ENCODE data around the gene MARCHF9. TPM values are rescaled to one million over a fixed set of nuclear protein-coding genes. Genes with fewer than 3 reads are reported as not detected.

The MARCHF9 gene
- polyA plus RNA-seq, 1 of the 3 experiments (the other 2 are of a cell fraction): 24.2 TPM

- H3K27me3 ChIP-seq (ENCODE audit: insufficient read depth): no peaks in the 10 kb centered on the region
- no peak overlapping the region for H3K4me2 ChIP-seq
- no peak overlapping the region for H2AFZ ChIP-seq (ENCODE audit: low read depth)
- no peak for TF ChIP-seq RAD21 (IDR thresholded peaks at IDR 0.05; ENCODE audit: low read length)
- TF ChIP-seq TAF1 (IDR thresholded peaks at IDR 0.05; ENCODE audit: borderline replicate concordance, low read depth, low read length): no peak
- ChIA-PET CTCF (interaction anchor here (1.3 to 12.0 kb wide), 3 partner anchors 15 to 108 kb away, joined by 3 to 96 read pairs (median 17); partner anchors contain the start of genes AVIL and TSFM), POLR2A (no interaction called here)
- no peak overlapping the region for H3K9ac ChIP-seq
- no peaks in the 10 kb centered on the region for H3K9me2 ChIP-seq
- H4K20me1 ChIP-seq (ENCODE audit: insufficient read depth): no peaks in the 10 kb centered on the region
- H3K4me1 ChIP-seq (ENCODE audit: control insufficient read depth in 1 of 2, insufficient read depth in 2 of 2, low read depth in 1 of 2, low read length in 1 of 2): peaks cover 0 to 6% of the 10 kb centered on the region in 2 experiments; a peak in 2 of 4 replicates
- 100% methylated on average over 1 of the region's 1 CpG for WGBS (ENCODE audit: low lambda C conversion rate)
- no peak overlapping the region; a peak in 1 of 4 replicates for H3K27ac ChIP-seq (ENCODE audit: low read depth in 2 of 2, low read length in 1 of 2)
- H3K9me3 ChIP-seq: no peaks in the 10 kb centered on the region
- peaks cover 45 to 65% of the 10 kb centered on the region in 2 experiments for H3K36me3 ChIP-seq (replicated peaks in 1 of 2; ENCODE audit: control insufficient read depth in 1 of 2, insufficient read depth in 2 of 2, low read length in 1 of 2)
- no peak for DNase-seq
- peaks cover 18% of the 10 kb centered on the region; the same call in 1 of the 2 replicates for H3K79me2 ChIP-seq (ENCODE audit: insufficient read depth)
- peaks cover 22% of the 10 kb centered on the region for H3F3A ChIP-seq (replicated peaks; ENCODE audit: insufficient read depth)
- no peak overlapping the region for H3K4me3 ChIP-seq (ENCODE audit: low read depth in 2 of 2, low read length in 1 of 2)
These were observed 43.0 kb downstream of the MARCHF9 start for GRCh38 chr12:57797933-57798332.

GRCh38 chr12:57800965-57801364 is 46.1 kb downstream of the MARCHF9 start:
- H3K4me2 ChIP-seq: no peak overlapping the region
- no peak for TF ChIP-seq NFIC (IDR thresholded peaks at IDR 0.05; ENCODE audit: borderline replicate concordance)
- TF ChIP-seq FOXM1 (IDR thresholded peaks at IDR 0.05; ENCODE audit: low read depth): no peak
- no peak for TF ChIP-seq CHD2 (IDR thresholded peaks at IDR 0.05; ENCODE audit: low read length, partially characterized antibody)
- no peak for TF ChIP-seq FOSL2 (IDR thresholded peaks at IDR 0.05; ENCODE audit: borderline replicate concordance, low read depth)
- TF ChIP-seq TAF1 (IDR thresholded peaks at IDR 0.05; ENCODE audit: borderline replicate concordance, low read depth, low read length): no peak
- TF ChIP-seq REST (IDR thresholded peaks at IDR 0.05; ENCODE audit: low read depth, low read length): no peak
- no peak for TF ChIP-seq MEF2A (IDR thresholded peaks at IDR 0.05; ENCODE audit: borderline replicate concordance, low read depth)
- TF ChIP-seq ELF1 (IDR thresholded peaks at IDR 0.05): no peak
- TF ChIP-seq MXI1 (IDR thresholded peaks at IDR 0.05; ENCODE audit: low read depth, low read length): no peak
- TF ChIP-seq TEAD4 (IDR thresholded peaks at IDR 0.05; ENCODE audit: borderline replicate concordance, insufficient read depth): no peak
- TF ChIP-seq JUND (IDR thresholded peaks at IDR 0.05): no peak
- TF ChIP-seq POLR2AphosphoS5 (IDR thresholded peaks at IDR 0.05; ENCODE audit: low read depth, low read length): no peak
- TF ChIP-seq PBX3 (IDR thresholded peaks at IDR 0.05): no peak
- TF ChIP-seq RXRA (IDR thresholded peaks at IDR 0.05; ENCODE audit: borderline replicate concordance, low read depth): no peak
- TF ChIP-seq FOXJ3 (CRISPR knock-in tag; IDR thresholded peaks at IDR 0.05): no peak
- no peak for TF ChIP-seq CTCF (IDR thresholded peaks at IDR 0.05)
- TF ChIP-seq USF2 (IDR thresholded peaks at IDR 0.05; ENCODE audit: borderline replicate concordance, low read depth, low read length): no peak
- no peak for TF ChIP-seq MAX (IDR thresholded peaks at IDR 0.05; ENCODE audit: low read depth)
- TF ChIP-seq GATA2 (CRISPR knock-in tag; IDR thresholded peaks at IDR 0.05): no peak
- no peak for TF ChIP-seq EP300 (IDR thresholded peaks at IDR 0.05; ENCODE audit: borderline replicate concordance in 1 of 2, low read depth in 1 of 2, low read length in 1 of 2)
- H4K20me1 ChIP-seq (ENCODE audit: insufficient read depth): no peaks in the 10 kb centered on the region
- H3K9me3 ChIP-seq: no peaks in the 10 kb centered on the region
- H3F3A ChIP-seq (replicated peaks; ENCODE audit: insufficient read depth): peaks cover 7% of the 10 kb centered on the region
- no peaks in the 10 kb centered on the region for H3K27me3 ChIP-seq (ENCODE audit: insufficient read depth)
- 98% methylated on average over 3 of the region's 3 CpGs for whole genome bisulfite sequencing (ENCODE audit: low lambda C conversion rate)
- H3K27ac ChIP-seq (ENCODE audit: low read depth in 2 of 2, low read length in 1 of 2): no peak overlapping the region
- H3K79me2 ChIP-seq (ENCODE audit: insufficient read depth): peaks cover 9% of the 10 kb centered on the region; the same call in 1 of the 2 replicates
- no peaks in the 10 kb centered on the region for H3K9me2 ChIP-seq
- ChIA-PET POLR2A (no interaction called here), CTCF (interaction anchor here (3.8 to 12.0 kb wide), 2 partner anchors 14 to 103 kb away, joined by 51 to 96 read pairs; partner anchors contain the start of gene AVIL)
- H3K9ac ChIP-seq: no peak overlapping the region
- no peak overlapping the region for H3K4me3 ChIP-seq (ENCODE audit: low read depth in 2 of 2, low read length in 1 of 2)
- H2AFZ ChIP-seq (ENCODE audit: low read depth): no peak overlapping the region
- DNase-seq: no peak
- peaks cover 39 to 63% of the 10 kb centered on the region in 2 experiments for H3K36me3 ChIP-seq (replicated peaks in 1 of 2; ENCODE audit: control insufficient read depth in 1 of 2, insufficient read depth in 2 of 2, low read length in 1 of 2)
- H3K4me1 ChIP-seq (ENCODE audit: control insufficient read depth in 1 of 2, insufficient read depth in 2 of 2, low read depth in 1 of 2, low read length in 1 of 2): no peaks in the 10 kb centered on the region; a peak in 1 of 4 replicates

All from SK-N-SH (cell line).